Mammary epithelial cell (primary cell): ENCODE measurements around the gene CELF4.

Source experiments
- EZH2 ChIP-seq: IDR thresholded peaks from 2 replicates; pipeline ENCODE4 v1.6.1; 2012; ENCODE audit warnings: low read length, inconsistent platforms, borderline replicate concordance
- TF ChIP-seq, protein P1 (sequence below), 2 donors: IDR thresholded peaks in 1 of 2; conservative IDR thresholded peaks in 1 of 2; 2 replicates each; pipeline ENCODE4 v1.5.1; 2011 to 2012; ENCODE audit warnings: inconsistent platforms in 2 of 2, low read length in 2 of 2, mild to moderate bottlenecking in 2 of 2, control low read depth in 1 of 2, low read depth in 1 of 2; ENCODE audit not compliant: insufficient read depth in 1 of 2; ENCODE audit errors: extremely low read depth in 1 of 2

DNA sequence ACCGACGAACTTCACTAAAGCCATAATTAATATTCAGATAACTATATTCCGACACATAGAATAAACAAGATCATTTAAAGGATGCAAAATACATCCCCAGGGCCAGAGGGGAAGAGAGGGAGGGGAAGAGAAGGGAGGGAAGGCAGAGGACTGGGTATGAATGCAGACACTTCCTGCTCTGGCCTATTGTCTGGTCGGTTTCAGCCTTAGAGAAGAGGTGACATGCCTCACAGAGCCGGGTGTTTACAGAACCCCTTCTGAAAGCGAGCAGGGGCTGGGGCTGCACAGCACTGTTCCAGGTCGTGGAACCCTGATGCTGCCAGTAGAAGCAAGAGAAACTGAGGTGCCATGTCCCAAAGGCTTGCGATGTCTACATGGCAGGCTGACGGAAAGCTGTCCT, 31.0 kb downstream of the CELF4 start:
- TF ChIP-seq, protein P1, sequence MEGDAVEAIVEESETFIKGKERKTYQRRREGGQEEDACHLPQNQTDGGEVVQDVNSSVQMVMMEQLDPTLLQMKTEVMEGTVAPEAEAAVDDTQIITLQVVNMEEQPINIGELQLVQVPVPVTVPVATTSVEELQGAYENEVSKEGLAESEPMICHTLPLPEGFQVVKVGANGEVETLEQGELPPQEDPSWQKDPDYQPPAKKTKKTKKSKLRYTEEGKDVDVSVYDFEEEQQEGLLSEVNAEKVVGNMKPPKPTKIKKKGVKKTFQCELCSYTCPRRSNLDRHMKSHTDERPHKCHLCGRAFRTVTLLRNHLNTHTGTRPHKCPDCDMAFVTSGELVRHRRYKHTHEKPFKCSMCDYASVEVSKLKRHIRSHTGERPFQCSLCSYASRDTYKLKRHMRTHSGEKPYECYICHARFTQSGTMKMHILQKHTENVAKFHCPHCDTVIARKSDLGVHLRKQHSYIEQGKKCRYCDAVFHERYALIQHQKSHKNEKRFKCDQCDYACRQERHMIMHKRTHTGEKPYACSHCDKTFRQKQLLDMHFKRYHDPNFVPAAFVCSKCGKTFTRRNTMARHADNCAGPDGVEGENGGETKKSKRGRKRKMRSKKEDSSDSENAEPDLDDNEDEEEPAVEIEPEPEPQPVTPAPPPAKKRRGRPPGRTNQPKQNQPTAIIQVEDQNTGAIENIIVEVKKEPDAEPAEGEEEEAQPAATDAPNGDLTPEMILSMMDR (conservative IDR thresholded peaks at IDR 0.05 in 1 of 2, IDR thresholded peaks at IDR 0.05 in 1 of 2; ENCODE audit: extremely low read depth in 1 of 2, insufficient read depth in 1 of 2, low read depth in 1 of 2, low read length in 2 of 2) = no peak
- TF ChIP-seq EZH2 = no peak
